Stimulated activated CD8-positive, alpha-beta memory T cell treated with anti-CD3 and anti-CD28 coated beads, Interleukin-4, amount 100 ng/mL, for 24 hours (primary cell): ENCODE measurements around the gene TBL1XR1.

Experiments used
- DNase-seq: peaks from one replicate; pipeline ENCODE4 v3.0.0-alpha.2; 2020; ENCODE audit warnings: low read depth

The TBL1XR1 gene

DNA sequence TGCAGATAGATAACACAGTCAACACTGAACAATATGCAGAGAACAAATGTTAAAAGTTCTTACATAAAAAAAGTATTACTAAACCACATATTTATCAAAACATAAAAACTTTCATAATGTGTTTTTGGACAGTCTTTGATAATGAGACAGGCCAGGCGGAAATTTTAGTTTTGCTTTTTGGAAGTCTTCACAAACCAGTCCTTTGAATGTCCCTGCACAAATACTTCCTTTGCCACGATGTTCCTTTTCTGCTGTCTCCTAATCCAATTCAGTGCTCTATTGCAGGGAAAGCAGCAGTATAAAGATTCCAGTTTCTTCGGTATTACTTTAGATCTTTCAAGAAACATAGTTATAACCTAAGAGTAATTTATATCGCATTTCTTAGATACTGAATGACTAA, 135.9 kb downstream of the TBL1XR1 start:
- no peak for DNase-seq

DNA sequence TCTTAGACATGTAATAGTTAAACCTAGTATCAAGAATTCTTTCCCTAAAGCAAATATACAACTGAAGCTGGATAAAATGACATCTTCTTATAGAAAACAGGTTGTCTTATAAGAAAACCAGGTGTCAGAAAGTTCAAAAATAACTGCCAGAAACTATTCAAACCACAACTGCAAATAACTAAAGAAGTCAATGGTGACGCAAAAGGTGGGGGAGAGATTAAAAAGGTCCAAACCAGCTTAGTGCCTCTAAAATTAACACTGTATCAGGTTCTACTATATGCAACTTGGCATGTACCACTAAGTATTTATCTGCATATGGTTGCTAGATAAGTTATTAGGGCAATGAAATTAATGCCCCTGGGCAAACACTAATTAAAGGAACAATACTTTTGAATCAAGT, 136.8 kb downstream of the TBL1XR1 start:
- no peak for DNase-seq

DNA sequence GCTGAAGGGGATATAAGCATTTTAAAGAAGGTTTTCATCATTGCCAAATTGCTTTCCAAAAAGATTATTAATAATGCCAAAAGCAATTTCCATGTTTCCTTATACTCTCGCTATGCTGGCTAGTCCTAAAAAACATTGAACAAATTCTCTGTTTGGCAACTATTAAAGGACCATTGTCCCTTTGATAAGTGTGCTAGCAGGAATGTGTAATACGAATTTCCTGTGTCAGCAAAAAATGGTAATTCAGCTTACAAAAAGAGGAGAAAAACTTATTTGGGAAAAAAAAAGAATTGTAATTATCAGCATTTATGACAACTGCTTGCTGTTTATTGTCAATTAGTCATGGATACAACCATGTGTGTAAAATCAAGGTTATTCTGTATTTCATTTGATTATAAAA, 138.6 kb downstream of the TBL1XR1 start:
- no peak for DNase-seq

DNA sequence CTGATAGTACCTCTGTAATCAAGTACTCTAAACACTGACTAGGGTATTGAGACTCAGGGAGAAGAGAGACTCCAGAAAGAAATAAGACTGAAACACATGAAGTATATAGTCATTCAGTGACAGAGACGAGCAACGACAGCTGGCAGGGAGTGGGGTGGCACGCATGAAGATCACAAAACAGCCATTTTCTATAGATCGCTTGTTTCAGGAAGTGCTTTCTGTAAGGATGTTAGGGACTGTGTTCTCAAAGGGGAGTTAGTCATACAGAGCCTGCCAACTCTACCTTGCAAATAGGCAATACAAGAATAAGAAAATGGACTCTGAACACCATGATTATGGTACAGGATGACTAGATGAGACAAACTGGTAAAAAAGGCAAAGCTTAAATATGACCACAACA, 139.5 kb downstream of the TBL1XR1 start:
- peak; percentile 22 for DNase-seq

DNA sequence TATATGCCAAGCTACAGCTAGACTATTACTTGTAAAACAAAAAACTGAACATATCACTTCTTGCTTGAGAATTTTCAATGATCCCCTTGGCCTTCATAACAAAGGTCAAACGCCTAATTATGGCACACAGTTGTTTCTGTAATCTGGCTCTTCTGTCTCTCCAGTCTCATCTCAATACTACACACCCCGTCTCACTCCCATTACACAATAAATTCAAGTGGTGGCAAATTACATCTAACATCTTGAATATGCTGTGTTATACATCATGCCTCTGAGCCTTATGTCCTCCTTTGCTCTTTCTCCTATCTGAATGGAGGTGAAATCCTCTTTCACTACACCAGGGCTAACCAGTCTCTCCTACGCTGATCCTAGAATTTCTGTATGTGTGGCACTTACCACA, 140.4 kb downstream of the TBL1XR1 start:
- no peak for DNase-seq

DNA sequence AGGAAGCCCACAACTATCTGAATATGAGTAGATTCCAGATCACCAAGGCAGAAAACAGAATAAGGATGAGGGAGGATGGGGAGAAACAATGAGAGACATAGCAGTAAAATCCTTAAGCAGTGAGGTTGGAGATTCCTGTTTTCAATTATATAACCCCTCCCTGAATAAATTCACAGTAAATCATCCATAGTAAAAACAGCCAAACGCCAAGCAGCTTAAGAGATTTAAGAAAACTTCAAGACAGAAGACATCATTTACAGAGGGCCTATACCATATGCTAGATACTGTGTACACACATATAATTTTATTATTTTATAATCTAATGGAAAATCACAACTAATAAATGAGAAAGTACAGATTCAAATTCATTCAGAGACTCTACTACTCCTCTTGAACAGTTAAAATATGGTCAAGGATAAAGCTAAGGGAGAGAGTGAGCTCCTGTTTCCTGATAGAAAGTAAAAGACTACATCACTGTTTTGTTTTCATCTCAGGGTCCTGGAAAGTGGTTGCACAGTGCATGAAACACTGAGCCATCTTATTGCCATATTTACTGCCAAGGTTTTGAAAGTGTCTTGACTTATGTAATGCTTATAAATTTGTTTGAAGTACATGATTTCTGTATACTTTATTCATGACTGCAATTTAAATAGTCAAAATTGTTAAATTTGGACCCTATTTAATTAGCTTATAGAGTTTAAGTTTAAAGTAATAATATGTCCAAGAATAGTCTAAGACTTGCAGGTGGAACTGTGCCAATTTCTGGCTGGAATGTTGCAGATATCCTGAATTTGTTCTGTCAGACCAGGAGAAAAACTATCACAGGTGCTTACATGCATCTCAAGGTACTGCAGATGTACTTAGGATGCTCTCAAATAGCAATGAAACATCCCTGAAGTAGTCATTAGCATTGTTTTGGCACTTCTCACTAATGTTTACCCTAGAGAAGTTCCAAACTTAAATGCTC, 141.4 kb downstream of the TBL1XR1 start:
- no peak for DNase-seq

DNA sequence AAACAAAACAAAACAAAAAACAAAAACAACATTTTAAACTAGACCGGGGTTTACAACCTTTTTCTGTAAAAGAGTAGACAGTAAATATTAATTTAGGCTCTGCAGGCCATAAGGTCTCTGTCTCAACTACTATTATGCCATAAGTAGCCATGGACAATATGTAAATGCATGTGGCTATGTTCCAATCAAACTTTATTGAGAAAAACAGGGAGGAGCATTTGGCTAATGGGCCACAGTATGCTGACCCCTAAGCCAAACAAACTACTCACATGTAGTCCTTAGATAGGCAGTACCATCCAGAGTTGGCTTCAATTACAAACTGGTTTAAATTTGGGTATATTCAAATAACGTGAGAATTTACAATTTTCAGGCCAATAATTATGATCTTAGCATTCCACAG, 144.2 kb downstream of the TBL1XR1 start:
- no peak for DNase-seq

DNA sequence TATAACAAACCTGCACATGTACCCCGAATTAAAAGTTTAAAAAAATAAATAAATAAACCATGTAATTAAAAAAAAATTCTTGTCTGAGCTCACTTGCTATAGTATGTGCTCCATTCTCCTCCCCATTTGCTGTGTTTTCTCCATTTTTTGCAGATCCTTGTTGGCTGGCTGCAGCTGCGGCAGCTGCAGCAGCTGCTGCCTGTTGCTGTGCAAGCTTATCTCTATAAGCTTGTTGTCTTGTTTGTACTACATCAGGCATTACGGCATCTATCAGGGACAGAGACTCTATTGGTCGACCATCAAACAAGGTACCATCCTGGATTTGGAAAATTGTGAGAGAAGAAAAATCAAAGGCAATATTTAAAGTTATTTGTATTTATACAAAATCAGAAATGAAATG, 145.9 kb downstream of the TBL1XR1 start:
- no peak for DNase-seq

DNA sequence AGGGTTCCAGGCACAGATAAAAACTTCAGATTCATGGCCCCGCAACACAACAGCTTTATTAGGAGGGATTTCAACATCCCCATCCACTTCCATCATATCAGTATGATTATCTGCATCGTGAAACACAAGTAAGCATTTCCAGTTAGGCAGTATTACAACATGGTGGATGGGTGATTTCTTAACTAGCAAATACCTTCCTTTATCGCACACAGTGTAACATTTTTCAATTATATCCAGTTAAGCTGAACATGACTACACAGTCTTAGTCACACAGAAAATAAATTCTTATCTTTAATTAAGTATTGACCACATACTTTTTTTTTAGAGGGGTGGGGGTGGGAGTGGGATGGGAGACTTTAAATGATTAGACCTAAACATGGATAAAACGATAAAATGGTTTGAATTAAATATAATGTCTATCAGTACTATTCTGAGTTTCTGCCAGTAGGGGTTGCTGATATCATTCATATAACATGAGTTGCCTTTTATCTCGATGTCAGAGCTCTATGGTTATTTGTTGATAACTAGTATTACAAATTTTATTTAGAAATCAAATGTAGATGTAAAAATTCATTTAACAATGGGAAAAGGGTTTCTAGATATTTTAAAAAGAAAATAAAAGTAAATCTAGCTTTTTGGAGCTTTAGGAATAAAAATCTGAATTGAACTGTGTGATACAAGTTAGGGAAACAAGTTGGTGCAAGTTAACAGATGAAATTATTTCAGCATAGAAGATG, 146.6 kb downstream of the TBL1XR1 start:
- no peak for DNase-seq

DNA sequence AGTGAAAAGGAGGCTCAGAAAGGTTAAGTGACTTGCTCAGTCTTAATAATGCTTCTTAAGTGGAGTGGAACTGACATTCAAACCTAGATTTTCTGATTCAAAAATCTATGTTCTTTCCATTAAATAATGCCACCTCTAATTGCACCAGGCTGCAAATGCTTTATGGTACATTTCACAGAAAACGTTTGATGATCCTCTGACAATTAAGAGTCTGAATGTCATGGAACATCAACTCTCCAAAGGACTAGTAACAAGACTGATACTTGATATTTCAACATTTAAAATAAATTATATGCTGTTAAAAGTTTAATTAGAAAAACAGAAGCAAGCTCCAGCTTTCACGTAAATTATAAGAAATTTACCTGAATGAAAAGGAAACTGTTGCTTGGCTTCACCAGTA, 151.5 kb downstream of the TBL1XR1 start:
- DNase-seq = no peak

DNA sequence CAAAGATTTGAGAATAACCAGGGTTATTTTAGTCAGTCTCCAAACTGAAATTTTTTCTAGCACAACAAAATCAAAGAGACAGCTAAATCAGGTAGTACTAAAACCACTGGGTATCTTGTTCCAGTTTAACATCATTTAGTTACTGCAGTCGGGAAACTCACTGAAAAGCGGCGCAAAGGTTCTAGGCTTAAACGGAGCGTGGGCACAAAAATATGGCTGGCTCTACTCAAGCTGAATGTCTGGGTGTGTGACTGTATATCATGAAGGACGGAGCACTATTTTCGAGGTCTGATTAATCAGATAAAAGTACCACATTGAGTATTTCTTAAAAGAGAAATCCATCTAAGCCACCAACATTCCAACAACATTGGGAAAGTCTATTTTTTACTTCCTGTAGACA, 152.1 kb downstream of the TBL1XR1 start:
- no peak for DNase-seq

DNA sequence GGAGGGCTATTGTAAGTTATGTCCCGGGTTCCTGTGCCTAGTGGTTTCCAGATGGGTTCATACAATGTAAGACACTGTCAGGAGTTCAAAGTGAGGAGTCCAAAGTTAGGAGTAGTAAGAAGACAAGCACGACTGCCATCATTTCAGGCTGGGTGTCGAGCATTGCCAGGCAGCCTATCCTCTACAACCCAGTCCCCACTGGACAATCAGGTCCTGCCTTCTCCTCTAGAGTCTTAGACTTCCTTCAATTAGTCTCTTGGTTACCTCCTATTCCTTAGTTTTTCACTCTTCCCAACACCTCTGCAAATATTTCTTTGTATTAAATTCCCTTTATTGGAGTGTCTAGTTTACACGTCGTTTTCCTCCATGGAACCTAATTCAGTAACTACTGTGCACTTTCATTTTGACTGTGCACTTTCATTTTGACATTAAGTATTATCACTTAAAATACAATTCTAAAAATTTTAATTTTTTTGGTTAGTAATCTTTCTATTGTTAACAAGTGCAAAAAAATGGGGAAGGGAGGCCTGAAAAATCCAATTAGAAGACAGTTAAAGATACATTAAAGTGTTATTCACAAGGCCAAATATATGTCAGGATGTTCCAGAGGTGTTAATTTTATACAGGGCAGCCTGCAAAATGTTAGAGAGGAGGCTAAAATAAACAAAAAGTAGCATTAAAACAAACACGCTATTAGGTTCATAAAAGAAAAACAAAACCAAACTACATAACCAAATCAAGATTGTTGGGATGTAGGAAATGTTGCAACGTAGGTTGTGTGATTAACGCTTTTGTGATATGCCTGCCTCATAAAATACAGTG, 155.3 kb downstream of the TBL1XR1 start:
- DNase-seq = no peak

DNA sequence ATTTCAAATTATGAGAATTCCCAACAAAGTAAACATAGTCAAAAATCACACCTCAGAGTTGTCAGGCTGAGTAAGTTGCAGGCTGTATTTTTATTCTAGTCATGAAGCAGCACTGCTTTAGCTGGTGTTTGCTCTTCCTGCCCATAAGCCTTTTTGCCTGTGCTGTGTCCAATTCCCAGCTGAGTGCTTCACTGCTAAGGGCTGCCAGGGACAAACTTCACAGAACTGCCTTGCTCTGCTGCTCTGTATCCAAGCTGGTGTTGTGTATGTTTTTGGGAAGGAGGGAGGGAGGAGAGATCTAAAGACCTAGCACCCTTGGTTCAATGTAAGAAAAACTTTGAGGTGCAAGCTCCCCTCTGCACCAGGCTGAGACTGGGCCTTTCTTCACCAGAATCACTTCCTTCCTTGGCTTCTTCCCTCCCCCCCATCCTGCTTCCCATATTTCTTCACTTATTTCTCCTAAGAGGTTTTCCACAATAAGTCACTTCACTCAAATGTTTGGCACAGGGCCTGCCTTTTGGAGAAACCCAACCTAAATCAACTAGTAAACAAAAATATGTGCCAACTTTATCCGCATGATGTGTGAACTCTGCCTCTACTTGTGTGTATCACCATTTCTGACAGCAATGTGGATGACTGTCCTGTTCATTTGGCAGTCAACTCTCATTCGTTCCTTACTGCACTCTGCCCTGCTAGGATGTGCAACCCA, 156.1 kb downstream of the TBL1XR1 start:
- DNase-seq = no peak

DNA sequence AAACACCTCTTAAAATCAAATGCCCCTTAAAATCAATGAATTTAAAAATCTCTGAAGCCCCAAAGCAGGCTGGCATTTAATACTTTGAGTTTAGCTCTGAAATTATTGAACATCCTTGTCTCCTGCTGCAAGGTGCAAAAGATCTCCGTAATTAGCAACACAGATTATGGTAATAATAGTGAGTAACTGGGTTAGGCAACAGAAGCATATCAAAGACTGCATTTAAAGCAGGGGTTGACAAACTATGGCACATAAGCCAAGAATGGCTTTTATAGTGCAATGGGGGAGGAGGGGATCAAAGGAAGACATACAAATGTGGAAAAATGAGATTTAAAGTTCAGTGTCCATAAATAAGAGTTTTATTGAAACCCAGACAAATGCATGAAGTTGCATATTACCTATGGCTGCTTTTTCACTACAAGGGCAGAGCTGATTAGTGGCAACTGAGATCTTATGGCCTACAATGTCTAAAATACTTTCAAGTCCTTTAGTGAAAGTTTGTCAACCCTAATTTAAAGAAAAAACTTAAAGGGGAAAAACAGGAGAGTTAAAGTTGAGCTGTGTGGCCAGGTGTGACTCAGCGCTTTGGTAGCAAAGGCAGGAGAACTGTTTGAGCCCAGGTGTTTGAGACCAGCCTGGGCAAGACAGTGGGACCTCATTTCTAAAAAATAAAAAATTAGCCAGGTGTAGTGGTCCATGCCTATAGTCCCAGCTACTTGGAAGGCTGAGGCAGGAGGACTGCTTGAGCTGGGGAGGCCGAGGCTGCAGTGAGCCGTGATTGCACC, 157.6 kb downstream of the TBL1XR1 start:
- DNase-seq = no peak

DNA sequence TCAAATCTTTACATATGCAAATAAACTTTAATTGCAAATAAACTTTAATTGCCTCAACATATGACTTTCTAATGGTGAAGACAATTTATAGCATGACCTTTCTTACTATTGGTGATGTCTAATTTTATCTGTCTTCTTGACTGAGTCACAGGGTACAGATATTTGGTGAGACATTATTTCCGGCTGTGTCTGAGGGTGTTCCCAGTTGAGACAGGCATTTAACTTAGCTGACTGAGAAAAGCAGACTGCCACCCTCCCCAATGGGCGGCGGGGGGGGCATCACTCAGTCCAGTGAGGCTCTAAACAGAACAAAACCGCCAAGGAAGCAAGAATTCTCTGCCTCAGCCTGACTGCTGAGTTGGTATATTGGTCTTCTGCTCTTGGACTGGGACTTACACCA, 160.0 kb downstream of the TBL1XR1 start:
- DNase-seq = no peak

DNA sequence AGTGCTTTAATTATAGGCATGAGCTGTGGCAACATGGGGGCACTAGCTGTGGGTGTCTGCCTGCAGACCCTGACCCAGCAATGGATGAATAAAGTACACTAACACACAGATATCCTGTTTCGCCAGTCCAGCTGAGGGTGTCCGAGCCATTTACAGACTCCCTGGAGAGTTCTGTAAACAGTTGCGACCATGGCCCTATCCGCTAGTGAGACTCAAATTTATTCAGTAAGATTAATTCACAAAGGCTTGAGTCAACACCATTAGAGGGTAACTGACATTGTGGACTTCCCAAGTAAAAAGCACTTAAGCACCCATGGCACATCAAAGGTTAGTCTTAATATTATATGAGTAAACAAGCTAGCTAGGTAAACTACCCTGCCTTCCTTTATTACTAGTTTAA, 161.6 kb downstream of the TBL1XR1 start:
- no peak for DNase-seq

DNA sequence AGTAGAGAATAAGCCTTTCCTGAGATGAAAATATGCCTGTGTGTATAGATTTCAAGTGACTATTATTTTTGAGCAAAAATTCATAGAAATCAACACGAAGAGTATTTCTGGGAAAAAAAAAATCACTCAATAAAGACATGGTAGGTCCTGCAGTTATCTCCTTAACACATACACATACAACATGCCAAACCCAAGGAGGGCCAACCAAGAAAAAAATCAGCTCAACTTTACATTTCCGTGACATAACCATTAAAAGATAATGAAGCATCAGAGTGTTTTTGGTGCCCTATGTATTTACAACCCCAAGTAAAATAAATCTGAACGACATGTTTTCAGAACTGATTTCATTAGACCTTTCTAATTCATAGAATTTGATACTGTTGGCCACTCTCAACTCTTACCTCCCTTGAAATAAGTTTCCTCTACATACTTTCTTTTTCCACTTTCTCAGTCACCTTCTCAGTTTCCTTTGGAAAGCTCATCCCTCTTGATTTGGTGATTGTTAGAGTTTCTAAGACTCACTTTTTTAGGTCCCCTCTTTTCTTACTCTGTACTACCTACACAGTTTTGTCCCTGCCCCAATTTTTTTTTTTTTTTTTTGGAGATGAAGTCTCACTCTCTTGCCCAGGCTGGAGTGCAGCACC, 162.3 kb downstream of the TBL1XR1 start:
- DNase-seq = no peak

DNA sequence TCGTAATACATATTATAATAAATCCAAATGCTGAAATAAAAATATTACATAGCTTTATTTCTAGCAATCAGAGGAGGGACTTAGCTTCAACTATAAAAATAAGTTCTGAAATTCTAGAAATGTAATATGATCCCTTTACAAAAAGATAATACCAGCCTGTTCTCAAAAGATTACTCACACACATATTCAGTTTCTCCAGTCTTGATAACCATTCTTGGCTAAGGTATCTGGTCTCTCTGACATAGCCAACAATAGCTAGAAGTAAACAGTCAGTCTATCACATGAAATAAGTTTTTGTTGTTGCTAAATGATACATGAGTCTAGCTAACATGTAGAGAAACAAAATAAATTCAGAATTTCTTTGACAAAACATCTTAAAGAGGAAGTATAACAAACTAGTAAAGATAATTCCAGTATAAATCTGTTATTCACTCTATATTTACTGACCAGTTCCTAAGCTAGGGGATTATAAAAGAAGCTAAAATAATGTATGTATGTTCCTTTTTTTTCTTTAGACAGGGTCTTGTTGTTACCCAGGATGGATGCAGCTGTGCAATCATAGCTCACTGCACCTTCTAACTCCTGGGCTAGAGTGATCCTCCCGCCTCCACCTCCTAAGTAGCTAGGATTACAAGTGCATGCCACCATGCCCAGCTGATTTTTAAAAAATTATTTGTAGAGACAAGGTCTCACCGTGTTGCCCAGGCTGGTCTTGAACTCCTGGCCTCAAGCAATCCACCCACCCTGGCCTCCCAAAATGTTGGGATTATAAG, 170.6 kb downstream of the TBL1XR1 start:
- DNase-seq = no peak

DNA sequence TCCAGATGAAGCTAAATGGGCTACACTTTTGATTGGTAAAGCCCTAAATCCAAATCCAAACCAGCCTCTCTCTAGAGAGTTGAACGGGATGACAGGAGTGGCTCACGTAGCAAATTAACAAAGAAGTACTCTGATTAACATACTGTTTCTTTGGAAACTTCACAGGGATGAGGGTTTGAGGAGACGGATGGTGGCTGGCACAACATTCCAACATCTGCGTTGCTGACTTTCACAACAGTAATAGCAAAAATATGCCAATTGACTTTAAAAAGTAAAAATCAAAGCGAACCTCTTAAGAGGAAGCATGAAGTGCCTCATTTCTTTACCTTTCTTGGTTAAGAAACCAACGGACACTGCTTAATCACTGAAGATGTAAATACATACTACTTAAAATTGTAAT, 181.4 kb downstream of the TBL1XR1 start:
- no peak for DNase-seq
